Stimulated activated CD4-positive, alpha-beta T cell treated with anti-CD3 and anti-CD28 coated beads, Interleukin-1b, Interleukin-23, amount 100 ng/mL, for 1 hour (primary cell): ENCODE data around the gene ARPC5.
"Not testable (repeated sequence)": the region's sequence is repeated elsewhere in the genome, so short reads cannot be mapped to it uniquely, and the experiment has no call there.

Source experiments
- DNase-seq, 2 donors: peaks; one replicate each; pipeline ENCODE4 v3.0.0-alpha.2; 2020; ENCODE audit warnings: low read depth in 2 of 2

The ARPC5 gene

GRCh38 chr1:183635606-183636333, at the start of gene ARPC5:
Gene ARPC5, minus strand, starts transcription at chr1:183635783. Its CDS starts 124 bp downstream, at chr1:183635659.
- DNase-seq, result peak; percentile 89 to 96

GRCh38 chr1:183685112-183685713, 49.6 kb upstream of the ARPC5 start:
- DNase-seq, result no peak

- not testable (repeated sequence) for DNase-seq
These were observed 43.8 kb upstream of the ARPC5 start for GRCh38 chr1:183679363-183679762.

GRCh38 chr1:183678819-183679218, 43.2 kb upstream of the ARPC5 start:
- no peak for DNase-seq

GRCh38 chr1:183676586-183677189, 41.1 kb upstream of the ARPC5 start:
- no peak for DNase-seq

- DNase-seq, result no peak
These were observed 40.5 kb upstream of the ARPC5 start for GRCh38 chr1:183675883-183676585.

- no peak for DNase-seq
These were observed 39.8 kb upstream of the ARPC5 start for GRCh38 chr1:183675381-183675780.

- no peak for DNase-seq
These were observed 39.3 kb upstream of the ARPC5 start for GRCh38 chr1:183674886-183675285.

GRCh38 chr1:183674339-183674738, 38.8 kb upstream of the ARPC5 start:
- DNase-seq, result no peak

- no peak for DNase-seq
These were observed 38.2 kb upstream of the ARPC5 start for GRCh38 chr1:183673605-183674323.

GRCh38 chr1:183670169-183670568, 34.6 kb upstream of the ARPC5 start:
- no peak for DNase-seq

- DNase-seq, result no peak
These were observed 20.8 kb upstream of the ARPC5 start for GRCh38 chr1:183656355-183656754.

GRCh38 chr1:183655562-183656075, 20.0 kb upstream of the ARPC5 start:
- DNase-seq, result peak; percentile 42 to 60

GRCh38 chr1:183654706-183655105, 19.1 kb upstream of the ARPC5 start:
- no peak for DNase-seq

- DNase-seq, result no peak
These were observed 18.4 kb upstream of the ARPC5 start for GRCh38 chr1:183653876-183654451.

GRCh38 chr1:183653462-183653794, 17.8 kb upstream of the ARPC5 start:
- DNase-seq, result no peak

GRCh38 chr1:183652547-183653461, 17.2 kb upstream of the ARPC5 start, which contains the start of gene APOBEC4:
Gene APOBEC4, minus strand, starts transcription at chr1:183653316. Its CDS starts 4,535 bp downstream, at chr1:183648781.
- DNase-seq, result no peak

GRCh38 chr1:183652107-183652506, 16.5 kb upstream of the ARPC5 start:
- no peak for DNase-seq

- DNase-seq, result no peak
These were observed 16.0 kb upstream of the ARPC5 start for GRCh38 chr1:183651612-183652011.

- no peak for DNase-seq
These were observed 12.5 kb upstream of the ARPC5 start for GRCh38 chr1:183648042-183648441.
